ENCODE results near the gene ARHGAP24. TPM values are rescaled to one million over a fixed set of nuclear protein-coding genes. Genes with fewer than 3 reads are reported as not detected.
"Not testable (repeated sequence)": the region's sequence is repeated elsewhere in the genome, so short reads cannot be mapped to it uniquely, and the experiment has no call there.

ARHGAP24 gene
- total RNA-seq, 4 donors from 2014 or later = 41.6 to 71.2 (median 62.0) TPM

GRCh38 chr4:85512446-85513205, 37.7 kb downstream of the ARHGAP24 start:
- no peak for DNase-seq (ENCODE audit: low spot score in 2 of 2)
- no peaks in the 10 kb centered on the region for H3K9me3 ChIP-seq
- no peaks in the 10 kb centered on the region for H3K27me3 ChIP-seq
- no peak overlapping the region for H3K27ac ChIP-seq
- WGBS, 2 donors = 13 to 15% methylated on average over 2 of the region's 2 CpGs
- peaks cover 0 to 41% (median 12%) of the 10 kb centered on the region in 4 donors for H3K4me1 ChIP-seq
- no peak for TF ChIP-seq EP300 (IDR thresholded peaks at IDR 0.05)
- no peak for TF ChIP-seq CTCF (IDR thresholded peaks at IDR 0.05)
- no peak for TF ChIP-seq POLR2A (IDR thresholded peaks at IDR 0.05)
- no peaks in the 10 kb centered on the region for H3K36me3 ChIP-seq
- no peak overlapping the region for H3K4me3 ChIP-seq

GRCh38 chr4:85514117-85514516, 39.2 kb downstream of the ARHGAP24 start:
- no peak for DNase-seq (ENCODE audit: low spot score in 2 of 2)
- Histone ChIP-seq H3K27me3 (no peaks in the 10 kb centered on the region), H3K9me3 (no peaks in the 10 kb centered on the region), H3K4me1 (peaks cover 0 to 38% (median 12%) of the 10 kb centered on the region in 4 donors), H3K36me3 (no peaks in the 10 kb centered on the region), H3K4me3 (peak overlapping the region in 1 of 4 donors; percentile 0), H3K27ac (peak overlapping the region in 1 of 4 donors; percentile 21)
- WGBS, 2 donors = 56 to 69% methylated on average over 1 of the region's 1 CpG
- TF ChIP-seq POLR2A (IDR thresholded peaks at IDR 0.05) (no peak), CTCF (IDR thresholded peaks at IDR 0.05) (no peak), EP300 (IDR thresholded peaks at IDR 0.05) (no peak)

- Histone ChIP-seq H3K27ac (peak overlapping the region in 1 of 4 donors; percentile 21), H3K9me3 (no peaks in the 10 kb centered on the region), H3K36me3 (no peaks in the 10 kb centered on the region), H3K4me1 (peaks cover 0 to 38% (median 12%) of the 10 kb centered on the region in 4 donors), H3K27me3 (no peaks in the 10 kb centered on the region), H3K4me3 (no peak overlapping the region)
- WGBS, 2 donors = 80 to 84% methylated on average over 5 of the region's 5 CpGs
- no peak for DNase-seq (ENCODE audit: low spot score in 2 of 2)
- TF ChIP-seq EP300 (IDR thresholded peaks at IDR 0.05) (no peak), CTCF (IDR thresholded peaks at IDR 0.05) (no peak), POLR2A (IDR thresholded peaks at IDR 0.05) (no peak)
These were observed 39.8 kb downstream of the ARHGAP24 start for GRCh38 chr4:85514783-85515182.

GRCh38 chr4:85515701-85516100, 40.8 kb downstream of the ARHGAP24 start:
- H3K4me3 ChIP-seq = no peak overlapping the region
- WGBS, 2 donors = 0 to 41% methylated on average over 1 of the region's 1 CpG
- H3K36me3 ChIP-seq = no peaks in the 10 kb centered on the region
- H3K4me1 ChIP-seq = peaks cover 0 to 38% (median 9%) of the 10 kb centered on the region in 4 donors
- no peaks in the 10 kb centered on the region for H3K27me3 ChIP-seq
- DNase-seq (ENCODE audit: low spot score in 2 of 2) = no peak
- TF ChIP-seq EP300 (IDR thresholded peaks at IDR 0.05) (no peak), POLR2A (IDR thresholded peaks at IDR 0.05) (no peak), CTCF (IDR thresholded peaks at IDR 0.05) (no peak)
- H3K27ac ChIP-seq = no peak overlapping the region
- H3K9me3 ChIP-seq = no peaks in the 10 kb centered on the region

- not testable (repeated sequence) for H3K9me3 ChIP-seq; H3K27me3 ChIP-seq; H3K4me3 ChIP-seq; H3K27ac ChIP-seq; DNase-seq (ENCODE audit: low spot score in 2 of 2); H3K36me3 ChIP-seq
- peaks cover 0 to 34% (median 7%) of the 10 kb centered on the region in 4 donors for H3K4me1 ChIP-seq
- WGBS, 2 donors = 75 to 96% methylated on average over 3 of the region's 3 CpGs
These were observed 43.6 kb downstream of the ARHGAP24 start for GRCh38 chr4:85518526-85518925.
